DMS 273 treated with DMSO at 0.1 percent for 48 hours (cell line): ENCODE results near the gene AGBL3.

ENCODE experiments used
- DNase-seq: peaks from one replicate; lab custom pipeline; 2025; lab: John Stamatoyannopoulos, UW

Gene AGBL3

DNA sequence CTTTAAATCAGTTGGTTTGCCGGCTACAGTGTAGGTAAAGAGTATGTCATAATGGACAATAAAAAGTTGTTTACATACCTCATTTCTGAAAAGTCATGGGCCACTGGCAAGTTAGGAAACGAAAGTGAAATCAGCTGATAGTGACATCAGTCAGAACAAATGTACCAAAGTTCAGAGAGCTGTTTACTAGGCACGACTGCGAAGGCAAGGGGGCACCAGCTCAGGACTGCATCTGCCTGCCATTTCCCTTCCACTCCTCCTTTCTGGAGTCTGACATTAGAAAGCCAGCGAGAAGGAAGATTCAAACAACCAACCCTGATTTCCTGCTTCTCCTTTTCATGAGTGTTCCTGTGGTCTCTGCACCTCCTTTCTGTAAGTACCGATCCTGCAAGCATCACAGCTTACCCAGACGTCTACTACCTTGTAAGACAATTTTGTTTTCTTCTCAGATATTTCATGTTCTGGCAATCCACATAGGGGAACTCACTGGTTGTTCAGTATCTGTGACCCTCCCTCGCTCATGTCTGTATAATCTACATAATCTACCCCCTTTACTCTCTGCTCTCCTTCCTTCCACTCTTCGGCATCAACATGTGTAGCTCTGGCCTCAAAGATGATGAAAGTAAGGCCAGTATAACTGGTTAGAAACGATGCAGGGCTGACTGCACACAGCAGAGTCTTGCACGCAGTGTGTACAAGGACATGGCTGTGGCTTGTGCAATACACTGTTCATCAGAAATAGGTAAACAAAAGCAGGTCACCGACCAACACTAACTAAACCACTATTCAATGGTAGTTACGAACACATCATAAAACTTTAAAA lies 161.8 kb downstream of the AGBL3 start, which contains the start of gene TMEM140:
TSS of gene TMEM140 (plus strand) at position 174 of the 823 bp plus-strand sequence. CDS start 16,370 bp downstream, outside the sequence.
- no peak for DNase-seq

DNA sequence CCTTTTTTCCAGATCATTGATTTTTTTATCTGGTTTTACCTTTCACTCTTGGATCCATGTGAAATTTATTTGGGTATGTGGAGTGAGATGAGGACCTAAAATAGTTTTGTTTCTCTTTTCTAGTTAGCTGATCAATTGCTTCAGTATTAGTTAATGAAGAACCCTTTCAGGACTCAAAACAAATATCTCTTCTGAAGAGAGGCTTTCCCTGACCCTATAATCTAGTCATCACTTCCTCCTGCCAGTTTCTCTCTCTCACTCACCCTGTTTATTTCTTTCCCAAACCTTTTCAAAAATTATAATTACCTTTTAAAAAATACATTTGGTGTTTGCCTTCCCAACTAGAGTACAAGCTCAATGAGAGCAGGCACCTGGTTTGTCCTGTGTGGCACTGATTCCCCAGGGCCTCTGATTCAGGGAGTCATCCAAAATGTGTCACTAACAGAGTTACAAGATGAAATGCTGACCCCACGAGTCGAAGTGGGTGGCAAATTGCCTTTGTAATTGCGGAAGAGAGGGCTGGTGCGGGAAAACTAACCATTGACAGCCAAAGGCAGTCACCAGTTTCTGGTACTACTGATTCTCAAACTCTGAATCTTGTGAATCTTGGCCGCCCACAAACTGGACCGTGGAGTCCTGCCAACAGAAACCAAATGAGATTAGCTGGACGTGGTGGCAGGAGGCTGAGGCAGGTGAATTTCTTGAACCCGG lies 163.9 kb downstream of the AGBL3 start:
- DNase-seq, result no peak

DNA sequence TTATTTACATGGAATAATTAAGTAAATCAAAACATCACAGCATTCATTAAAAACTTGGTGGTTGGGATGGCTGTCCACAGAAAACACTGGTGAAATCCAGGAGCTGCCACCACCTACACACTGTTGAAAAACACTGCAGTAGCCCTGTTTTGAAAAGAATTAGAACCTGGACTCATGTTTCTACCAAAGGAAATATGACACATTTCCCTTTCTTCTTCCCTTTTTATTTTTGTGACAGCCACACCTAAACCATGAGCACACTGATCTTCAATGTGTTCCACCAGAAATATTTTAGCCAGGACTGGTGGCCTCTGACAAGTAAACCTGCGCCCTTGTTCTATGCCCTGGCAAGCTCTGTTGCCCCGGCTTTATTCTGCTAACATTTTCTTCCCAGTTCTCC lies 164.8 kb downstream of the AGBL3 start:
- DNase-seq, result no peak

DNA sequence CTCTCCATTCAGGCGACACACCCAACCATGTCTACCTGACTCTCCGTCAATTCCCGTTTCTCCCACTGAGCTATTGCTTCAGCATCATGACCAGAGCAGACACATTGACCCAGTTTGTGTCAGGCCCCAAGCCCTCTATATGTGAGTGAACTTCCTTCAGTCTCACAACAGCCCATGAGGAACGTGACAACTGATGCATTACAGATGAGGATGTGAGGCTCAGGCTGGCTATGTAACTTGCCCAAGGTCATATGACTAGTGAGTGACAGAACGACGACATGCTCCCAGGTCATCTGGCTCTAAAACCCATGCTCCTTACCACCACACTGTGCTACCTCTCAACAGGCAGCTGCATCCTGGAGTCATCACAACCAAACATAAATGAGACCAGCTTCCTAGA lies 165.2 kb downstream of the AGBL3 start:
- DNase-seq, result no peak

DNA sequence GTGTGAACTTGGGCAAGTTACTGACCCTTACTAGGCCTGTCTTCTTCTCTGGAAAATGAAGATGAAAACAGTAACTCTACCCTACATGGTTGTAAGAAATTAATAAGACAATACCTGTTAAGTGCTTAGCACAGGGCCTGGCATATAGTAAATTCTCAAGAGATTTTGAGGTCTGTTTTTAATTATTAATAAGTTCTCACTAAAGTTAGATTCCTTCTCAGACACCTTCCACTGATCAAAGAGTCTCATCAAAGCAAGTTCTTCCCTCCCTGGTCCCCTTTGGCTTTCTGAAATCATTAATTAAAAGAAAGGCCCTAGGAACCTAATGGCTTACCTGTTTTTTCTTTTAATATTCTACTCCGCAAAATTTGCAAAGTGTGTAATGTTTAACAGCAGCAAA lies 166.1 kb downstream of the AGBL3 start:
- no peak for DNase-seq

DNA sequence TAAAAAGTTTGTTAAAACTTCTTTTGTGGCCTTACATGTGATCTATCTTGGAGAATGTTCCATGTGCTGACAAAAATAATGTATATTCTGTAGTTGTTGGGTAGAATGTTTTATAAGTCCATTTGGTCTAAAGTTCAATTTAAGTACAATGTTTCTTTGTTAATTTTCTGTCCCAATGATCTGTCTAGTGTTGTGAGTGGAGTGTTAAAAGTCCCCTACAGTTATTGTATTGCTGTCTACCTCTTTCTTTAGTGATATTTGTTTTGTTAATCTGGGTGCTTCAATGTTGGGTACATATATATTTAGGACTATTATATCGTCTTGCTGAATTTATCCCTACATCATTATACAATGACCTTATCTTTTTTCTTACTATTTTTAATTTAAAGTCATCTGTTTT lies 168.4 kb downstream of the AGBL3 start:
- no peak for DNase-seq

DNA sequence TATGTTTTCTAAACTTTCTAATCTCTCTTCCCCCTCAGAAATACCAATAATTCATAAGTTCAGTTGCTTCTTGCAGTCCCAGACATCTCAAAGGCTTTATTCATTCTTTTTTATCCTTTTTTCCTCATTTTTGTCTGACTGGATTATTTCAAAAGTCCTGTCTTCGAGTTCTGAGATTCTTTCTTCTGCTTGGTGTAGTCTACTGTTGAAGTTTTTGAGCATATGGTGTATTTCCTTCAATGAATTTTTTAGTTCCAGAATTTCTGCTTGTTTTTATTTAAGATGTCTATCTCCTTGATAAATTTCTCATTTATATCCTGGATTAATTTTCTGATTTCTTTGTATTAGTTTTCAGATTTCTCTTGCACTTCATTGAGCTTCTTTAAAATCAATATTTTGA lies 170.0 kb downstream of the AGBL3 start:
- no peak for DNase-seq

DNA sequence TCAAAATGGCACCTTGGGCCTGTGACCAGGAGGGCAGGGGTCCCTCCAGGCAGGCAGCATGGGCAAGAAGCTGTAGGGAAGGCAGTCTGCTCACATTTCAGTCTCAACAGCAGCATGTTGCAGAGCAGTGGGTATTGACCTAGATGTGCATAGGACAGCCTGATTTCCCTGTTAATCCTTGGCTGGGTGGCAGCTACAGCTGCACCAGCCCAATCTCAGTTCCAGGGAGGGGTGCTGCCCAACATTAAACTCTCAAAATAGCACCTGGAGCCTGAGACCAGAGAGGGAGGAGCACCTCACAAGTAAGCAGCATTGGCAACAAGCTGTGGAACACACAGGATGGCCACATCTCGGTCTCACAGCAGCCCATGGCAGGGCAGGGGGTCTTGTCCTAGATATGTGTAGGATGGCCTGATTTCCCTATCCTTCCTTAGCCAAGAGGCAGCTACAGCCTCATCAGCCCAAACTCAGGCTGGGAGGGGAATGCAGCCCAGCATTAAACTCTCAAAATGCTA lies 171.9 kb downstream of the AGBL3 start:
- DNase-seq, result no peak

DNA sequence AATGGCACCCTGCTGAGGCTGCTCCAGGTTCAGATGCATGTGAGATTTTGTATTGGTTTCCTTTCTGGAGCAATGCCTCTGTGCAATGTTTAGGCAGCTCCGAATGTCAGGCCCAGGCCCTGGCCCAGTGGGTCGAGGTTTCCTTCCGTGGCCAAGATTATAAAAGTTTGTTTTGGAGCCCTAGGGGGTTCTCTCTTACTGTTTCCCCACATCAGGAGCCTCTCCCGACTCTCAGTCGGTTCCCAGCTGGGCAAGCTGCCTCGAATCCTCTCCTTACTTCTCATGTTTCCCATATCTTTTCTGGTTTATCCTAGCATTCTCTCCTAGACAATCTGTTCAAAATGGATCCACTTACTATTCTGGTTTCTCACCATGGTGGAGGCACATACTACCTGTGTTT lies 172.6 kb downstream of the AGBL3 start:
- DNase-seq, result no peak

DNA sequence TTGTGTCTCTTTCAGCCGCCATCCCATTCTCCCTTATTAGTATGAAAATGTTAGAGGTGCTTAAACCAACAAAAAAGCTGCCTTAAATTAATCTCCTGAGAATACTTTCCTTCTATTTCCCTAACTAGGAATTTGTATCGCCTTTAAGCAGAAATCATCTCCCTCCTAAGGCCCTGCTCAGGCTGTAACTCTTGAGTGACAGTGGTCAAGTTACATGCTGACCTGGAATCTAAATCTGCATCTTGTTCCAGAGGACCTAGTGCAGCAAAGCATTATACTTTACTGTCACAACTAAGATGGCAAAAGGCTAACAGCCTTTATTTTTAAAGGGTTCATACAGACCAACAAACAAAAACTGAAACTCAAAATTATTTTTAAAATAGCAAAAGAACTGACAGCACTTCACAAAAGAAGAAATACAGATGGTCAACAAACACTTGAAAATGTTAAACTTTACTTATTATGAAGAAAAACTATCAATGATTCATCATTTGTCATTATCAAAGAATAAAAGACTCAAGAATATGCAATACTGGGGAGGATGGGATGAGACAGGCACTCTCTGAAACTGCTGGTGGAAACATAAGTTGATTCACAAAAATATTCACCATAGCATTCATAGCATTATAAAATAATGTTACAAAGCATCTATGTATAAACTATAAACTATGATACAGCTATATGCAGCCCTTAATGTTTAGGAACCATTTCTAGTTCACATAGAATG lies 173.2 kb downstream of the AGBL3 start:
- DNase-seq, result no peak

DNA sequence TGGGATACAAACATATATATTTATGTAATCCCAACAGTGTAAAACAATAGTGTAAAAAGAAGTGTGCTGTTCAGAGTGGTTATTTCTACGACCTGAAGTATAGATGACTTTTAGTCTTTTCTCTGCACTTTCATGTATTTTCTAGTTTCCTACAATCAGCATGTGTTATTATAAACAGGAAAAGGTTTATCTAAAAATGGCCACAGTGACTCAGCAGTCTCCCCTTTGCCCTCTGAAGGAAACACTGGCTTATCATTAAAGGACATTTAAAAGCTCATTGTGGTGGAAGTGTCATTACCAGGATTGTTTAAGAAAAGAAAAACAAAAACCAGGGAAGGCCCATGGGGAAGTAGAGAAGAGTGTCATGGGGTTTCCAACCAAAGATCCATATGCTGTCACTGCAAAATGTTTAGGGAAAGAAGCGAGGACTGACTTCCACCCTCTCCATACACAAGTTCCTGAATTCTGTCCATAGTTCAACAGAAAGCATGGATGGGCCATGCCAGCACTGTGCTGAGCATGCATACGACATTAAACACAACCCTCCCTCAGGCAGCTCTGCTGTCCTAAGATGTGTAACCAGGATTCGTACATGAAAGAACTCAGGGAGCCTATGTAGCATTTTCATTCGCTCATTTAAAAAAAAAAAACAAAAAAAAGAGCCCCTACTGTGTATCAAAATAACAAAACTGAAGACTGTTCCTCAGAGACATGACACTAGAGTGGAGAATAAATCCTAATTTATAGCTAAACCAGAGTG lies 174.0 kb downstream of the AGBL3 start:
- DNase-seq, result no peak

DNA sequence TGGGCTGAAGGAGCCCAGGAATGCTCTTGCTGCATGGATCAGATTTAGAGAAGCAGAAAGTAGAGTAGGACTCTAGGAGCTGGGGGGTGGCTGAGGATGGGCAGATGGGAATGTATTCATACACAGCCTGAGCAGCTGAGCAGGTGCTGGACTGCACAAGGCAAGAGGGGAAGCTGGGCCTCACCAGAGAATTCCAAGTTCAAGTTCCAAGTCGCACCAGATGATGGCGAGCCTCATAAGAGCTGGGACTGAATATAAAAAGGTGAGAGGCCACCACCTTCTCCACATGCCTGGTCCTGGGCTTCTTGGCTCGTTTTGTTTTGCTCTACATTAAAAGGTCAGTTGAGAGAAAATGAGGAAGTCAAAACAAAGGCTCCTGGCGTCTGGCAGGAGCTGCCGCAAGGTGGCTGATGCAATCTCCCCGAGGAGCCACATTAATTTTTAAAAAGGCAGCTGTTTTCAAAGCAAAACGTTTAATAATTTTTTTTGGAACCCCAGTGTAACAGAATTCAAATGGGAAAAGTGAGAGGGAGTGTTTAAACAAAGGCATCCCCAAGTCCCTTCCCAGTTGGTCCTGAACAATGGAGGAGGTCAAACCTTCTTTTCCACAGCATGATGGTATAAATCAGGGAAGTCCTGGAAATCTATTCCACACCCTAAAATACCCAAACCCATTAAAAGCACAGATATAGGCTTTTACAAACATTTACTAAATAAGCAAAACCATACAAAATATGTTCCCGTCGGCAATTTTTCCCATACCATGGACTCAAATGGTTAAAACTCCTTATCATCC lies 174.7 kb downstream of the AGBL3 start:
- peak; percentile 41 for DNase-seq

DNA sequence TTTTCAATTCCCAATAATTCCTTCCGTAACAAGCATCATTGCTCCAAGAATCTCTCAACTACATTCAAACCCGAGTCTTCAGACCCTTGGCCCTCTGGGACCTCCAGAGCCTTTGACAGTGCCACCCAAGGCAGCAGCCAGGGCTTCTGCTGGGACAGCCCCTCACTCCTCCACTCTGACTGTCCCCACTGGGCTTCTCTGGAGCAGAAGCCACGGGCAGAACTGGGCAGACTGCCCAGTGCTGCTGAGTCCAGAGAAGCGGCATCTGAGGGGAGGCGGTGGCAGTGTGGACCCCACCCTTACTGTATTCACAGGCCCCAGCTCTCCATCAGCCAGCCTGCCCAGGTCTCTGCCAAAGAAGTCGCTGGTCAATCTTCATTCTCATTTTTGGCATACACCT lies 175.4 kb downstream of the AGBL3 start:
- DNase-seq, result no peak

DNA sequence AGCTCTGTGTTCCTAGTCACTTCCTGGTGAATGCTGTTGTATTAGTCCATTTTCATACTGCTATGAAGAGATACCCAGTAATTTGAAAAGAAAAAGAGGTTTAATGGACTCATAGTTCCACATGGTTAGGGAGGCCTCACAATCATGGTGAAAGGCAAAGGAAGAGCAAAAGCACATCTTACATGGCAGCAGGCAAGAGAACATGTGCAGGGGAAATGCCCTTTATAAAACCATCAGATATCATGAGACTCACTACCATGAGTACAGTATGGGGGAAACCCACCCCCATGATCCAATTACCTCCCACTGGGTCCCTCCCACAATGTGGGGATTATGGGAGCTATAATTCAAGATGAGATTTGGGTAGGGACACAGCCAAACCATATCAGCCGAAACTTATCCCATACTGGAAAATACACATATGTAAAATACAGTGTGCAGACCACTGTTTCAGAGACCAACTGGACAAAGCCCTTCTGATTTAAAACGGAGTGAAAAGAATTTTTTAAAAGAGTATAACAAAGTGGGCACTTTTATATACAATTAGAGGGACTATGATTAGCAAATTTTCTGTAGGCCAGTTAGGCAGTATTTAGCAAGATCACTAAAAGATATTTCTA lies 176.2 kb downstream of the AGBL3 start:
- no peak for DNase-seq

DNA sequence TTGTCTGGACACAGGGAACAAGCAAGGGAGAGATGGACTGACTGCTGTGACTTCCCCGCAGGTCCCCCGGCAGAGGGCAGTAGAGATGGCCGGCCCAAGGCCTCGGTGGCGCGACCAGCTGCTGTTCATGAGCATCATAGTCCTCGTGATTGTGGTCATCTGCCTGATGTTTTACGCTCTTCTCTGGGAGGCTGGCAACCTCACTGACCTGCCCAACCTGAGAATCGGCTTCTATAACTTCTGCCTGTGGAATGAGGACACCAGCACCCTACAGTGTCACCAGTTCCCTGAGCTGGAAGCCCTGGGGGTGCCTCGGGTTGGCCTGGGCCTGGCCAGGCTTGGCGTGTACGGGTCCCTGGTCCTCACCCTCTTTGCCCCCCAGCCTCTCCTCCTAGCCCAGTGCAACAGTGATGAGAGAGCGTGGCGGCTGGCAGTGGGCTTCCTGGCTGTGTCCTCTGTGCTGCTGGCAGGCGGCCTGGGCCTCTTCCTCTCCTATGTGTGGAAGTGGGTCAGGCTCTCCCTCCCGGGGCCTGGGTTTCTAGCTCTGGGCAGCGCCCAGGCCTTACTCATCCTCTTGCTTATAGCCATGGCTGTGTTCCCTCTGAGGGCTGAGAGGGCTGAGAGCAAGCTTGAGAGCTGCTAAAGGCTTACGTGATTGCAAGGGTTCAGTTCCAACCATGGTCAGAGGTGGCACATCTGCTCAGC lies 178.2 kb downstream of the AGBL3 start:
- DNase-seq, result no peak

DNA sequence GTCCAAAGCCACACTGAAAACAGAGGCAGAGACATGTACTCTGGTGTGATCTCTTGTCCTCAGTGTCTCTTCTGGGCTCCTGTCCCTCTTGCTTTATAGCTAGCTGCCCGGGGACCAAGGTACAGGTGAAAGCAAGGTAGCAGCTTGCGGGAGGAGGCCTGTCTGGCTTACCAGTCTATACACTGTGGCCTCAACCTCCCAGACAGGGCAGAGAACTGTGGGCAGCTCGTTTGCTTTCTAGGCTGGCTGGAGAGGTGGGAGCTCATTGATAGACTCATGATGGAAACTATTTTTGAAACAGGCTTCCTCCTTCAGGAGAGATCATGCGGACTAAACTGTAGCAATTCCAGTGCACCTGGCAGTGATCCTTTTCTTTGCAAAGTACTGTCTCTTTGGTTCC lies 179.6 kb downstream of the AGBL3 start:
- no peak for DNase-seq

DNA sequence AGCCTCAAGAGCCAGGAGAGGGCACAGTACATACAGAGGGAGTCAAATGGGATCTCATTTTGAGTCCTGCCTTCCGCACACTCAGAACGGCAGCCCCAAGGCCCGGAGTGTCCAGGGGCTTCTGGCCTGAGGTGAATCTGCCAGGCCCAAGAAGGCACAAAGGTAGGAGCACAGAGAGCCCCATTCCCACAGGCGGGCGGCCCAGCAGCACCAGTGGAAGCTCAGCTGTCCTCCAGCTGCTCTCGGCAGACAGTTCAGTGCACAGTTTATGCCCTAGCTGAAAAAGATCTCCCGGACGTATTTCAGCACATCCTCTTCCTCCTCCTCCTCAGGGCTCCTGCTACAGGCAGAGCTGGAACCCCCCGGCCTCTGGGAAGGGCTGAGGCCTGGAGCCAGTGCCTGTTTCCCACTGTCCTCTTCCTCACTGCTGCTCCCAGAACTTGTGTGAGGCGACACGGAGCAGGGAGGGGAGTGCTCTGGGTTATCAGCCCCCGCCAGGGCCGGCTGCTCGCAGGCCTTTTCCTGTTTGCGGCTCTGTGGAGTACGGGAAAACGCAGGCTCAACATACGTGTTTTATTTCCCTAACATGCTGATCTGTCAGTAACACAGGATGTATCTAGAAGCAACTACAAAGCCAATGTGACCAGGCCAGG lies 180.2 kb downstream of the AGBL3 start:
- no peak for DNase-seq

DNA sequence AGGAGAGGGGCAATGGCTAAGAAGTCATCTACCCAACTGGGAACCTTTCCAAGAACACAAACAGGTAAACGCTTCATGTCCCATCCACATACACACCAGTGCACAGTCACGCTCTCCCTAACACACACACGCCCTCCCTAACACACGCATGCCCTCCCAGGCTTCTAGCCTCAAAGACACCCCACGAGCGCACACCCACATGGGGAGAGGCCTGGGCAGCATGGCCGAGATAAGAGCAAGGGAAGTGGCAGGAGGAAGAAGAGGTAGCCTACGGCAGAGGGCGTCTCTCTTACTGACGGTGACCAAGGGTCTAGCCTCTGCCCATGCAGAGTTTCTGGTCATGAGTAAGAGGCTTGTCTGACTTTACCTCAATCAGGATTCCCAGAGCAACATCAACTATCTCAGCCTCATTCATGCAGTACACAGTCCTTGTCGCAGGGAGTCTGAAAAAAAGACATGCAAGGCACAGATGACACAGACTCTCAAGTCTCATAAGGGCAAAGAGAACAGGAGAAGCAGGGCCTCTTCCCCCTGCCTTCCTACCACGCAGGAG lies 181.1 kb downstream of the AGBL3 start:
- DNase-seq, result no peak

DNA sequence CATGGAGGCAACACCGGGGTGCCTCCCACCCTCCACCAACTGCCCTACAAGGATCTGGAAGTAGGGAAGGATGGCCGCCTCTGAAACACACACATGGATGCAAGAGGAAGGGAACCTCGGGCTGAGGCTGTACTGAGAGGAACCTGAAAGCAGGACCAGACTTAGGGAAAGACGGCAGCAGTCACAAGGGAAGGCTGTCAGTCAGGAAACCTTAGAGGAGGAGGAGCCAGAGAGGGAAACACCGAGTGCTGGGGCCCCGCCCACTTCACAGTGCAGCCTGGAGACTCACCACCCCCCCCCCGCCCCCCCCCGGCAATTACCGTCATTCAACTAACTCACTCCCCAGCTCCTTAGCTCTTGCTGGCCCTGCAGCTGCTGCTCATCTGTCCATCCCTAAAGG lies 181.7 kb downstream of the AGBL3 start:
- DNase-seq, result peak; percentile 3
